HepG2 (cell line): ENCODE data around the gene COBL. TPM values are rescaled to one million over a fixed set of nuclear protein-coding genes. Genes with fewer than 3 reads are reported as not detected.

Experiments used
- ARID4A ChIP-seq: sonication (generic); formaldehyde crosslinking; IDR thresholded peaks from 2 replicates; pipeline ENCODE4 v1.5.0; 2020; ENCODE audit warnings: mild to moderate bottlenecking, missing genetic modification reagents, borderline replicate concordance
- CENPBD1 ChIP-seq: sonication (generic); formaldehyde crosslinking; IDR thresholded peaks from 2 replicates; pipeline ENCODE4 v1.8.0; 2022; ENCODE audit warnings: missing genetic modification reagents, low read depth, mild to moderate bottlenecking, borderline replicate concordance
- HNRNPUL1 ChIP-seq: fragments of 200-400 bp; formaldehyde crosslinking; IDR thresholded peaks from 2 replicates; pipeline ENCODE4 v1.6.1; 2017; ENCODE audit warnings: low read depth, mild to moderate bottlenecking, low read length, moderate library complexity
- MTA3 ChIP-seq: sonication (generic); formaldehyde crosslinking; IDR thresholded peaks from 2 replicates; pipeline ENCODE4 v1.4.0; 2020; ENCODE audit warnings: missing genetic modification reagents
- MTF1 ChIP-seq: sonication (generic); formaldehyde crosslinking; IDR thresholded peaks from 2 replicates; pipeline ENCODE4 v1.5.0; 2020; ENCODE audit warnings: missing genetic modification reagents
- PHF8 ChIP-seq: sonication (generic); formaldehyde crosslinking; IDR thresholded peaks from 2 replicates; pipeline ENCODE4 v1.5.0; 2020; ENCODE audit warnings: missing genetic modification reagents
- SNAPC2 ChIP-seq: sonication (generic); formaldehyde crosslinking; IDR thresholded peaks from 2 replicates; pipeline ENCODE4 v1.8.1; 2022; ENCODE audit warnings: mild to moderate bottlenecking, missing genetic modification reagents
- SRY ChIP-seq: sonication (generic); formaldehyde crosslinking; IDR thresholded peaks from 2 replicates; pipeline ENCODE4 v1.8.0; 2022; ENCODE audit warnings: mild to moderate bottlenecking, missing genetic modification reagents
- ZBTB21 ChIP-seq: sonication (generic); formaldehyde crosslinking; IDR thresholded peaks from 2 replicates; pipeline ENCODE4 v1.4.0; 2020; ENCODE audit warnings: missing genetic modification reagents
- ZFP62 ChIP-seq: sonication (generic); formaldehyde crosslinking; IDR thresholded peaks from 2 replicates; pipeline ENCODE4 v1.4.0; 2020; ENCODE audit warnings: missing genetic modification reagents
- ZNF275 ChIP-seq: sonication (generic); formaldehyde crosslinking; IDR thresholded peaks from 2 replicates; pipeline ENCODE4 v1.8.0; 2022; ENCODE audit warnings: missing genetic modification reagents, mild to moderate bottlenecking, inconsistent platforms, borderline replicate concordance
- ZNF281 ChIP-seq: sonication (generic); formaldehyde crosslinking; IDR thresholded peaks from 2 replicates; pipeline ENCODE4 v1.4.0; 2020; ENCODE audit warnings: missing genetic modification reagents, borderline replicate concordance
- ZNF367 ChIP-seq: sonication (generic); formaldehyde crosslinking; IDR thresholded peaks from 2 replicates; pipeline ENCODE4 v1.4.0; 2020; ENCODE audit warnings: missing genetic modification reagents, borderline replicate concordance
- ZNF567 ChIP-seq: sonication (generic); formaldehyde crosslinking; IDR thresholded peaks from 2 replicates; pipeline ENCODE4 v1.8.1; 2023; ENCODE audit warnings: mild to moderate bottlenecking, missing genetic modification reagents, borderline replicate concordance
- ZNF691 ChIP-seq: sonication (generic); formaldehyde crosslinking; IDR thresholded peaks from 2 replicates; pipeline ENCODE4 v1.4.0; 2020; ENCODE audit warnings: missing genetic modification reagents, low read depth, mild to moderate bottlenecking, borderline replicate concordance
- polyA plus RNA-seq, 8 experiments: library from polyadenylated mRNA; depleted of rRNA in 3 of 8; stranded (reverse) in 7 of 8; unstranded in 1 of 8; fragments of >200 nt; fragmentation: Illumina TruSeq in 4 of 8; extraction: Trizol in 4 of 8; gene quantifications; 2 replicates each; pipeline versions ENCODE4 v1.2.1 to v1.2.3, GENCODE V29; 2011 to 2016; ENCODE audit warnings: low read depth in 4 of 8, missing spikeins in 1 of 8, mixed read lengths in 1 of 8; ENCODE audit not compliant: insufficient read depth in 1 of 8
- total RNA-seq, 5 experiments: library from RNA; depleted of rRNA; stranded (reverse); fragments of >200 nt; fragmentation: Illumina TruSeq; extraction: Trizol; gene quantifications; 2 replicates each; pipeline ENCODE4 v1.2.3, GENCODE V29; 2016; ENCODE audit warnings: low read depth in 1 of 5
- TF ChIP-seq, protein P1 (sequence below): sonication (generic); formaldehyde crosslinking; IDR thresholded peaks from 2 replicates; pipeline ENCODE4; 2020; ENCODE audit warnings: missing genetic modification reagents, mild to moderate bottlenecking, borderline replicate concordance

Gene COBL
- total and polyA plus RNA-seq, 2 of the 13 experiments (the other 11 are each of a cell fraction or from before 2014, with no cell fraction given), result 3.8 to 4.9 TPM

DNA sequence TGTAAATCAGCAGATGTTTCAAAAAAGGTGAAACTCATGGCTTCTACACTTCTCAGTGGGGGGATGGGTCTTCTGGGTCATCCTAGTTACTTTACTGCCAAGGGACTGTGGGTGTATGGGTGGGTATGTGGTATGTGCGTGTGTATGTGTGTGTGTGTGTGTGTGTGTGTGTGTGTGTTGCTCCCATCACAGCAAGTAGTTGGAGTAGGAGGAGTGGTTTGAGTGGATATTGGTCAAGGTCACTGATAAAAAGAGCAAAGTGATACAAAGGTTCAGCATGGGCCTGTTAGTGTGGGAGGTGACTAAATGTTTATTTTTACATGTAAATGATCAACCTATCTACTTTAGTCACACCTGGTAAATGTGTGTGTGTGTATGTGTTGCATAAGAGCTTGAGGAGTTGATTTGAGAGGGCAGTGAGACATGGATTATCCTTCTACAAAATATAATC, 11.8 kb upstream of the COBL start (continued):
- peak; percentile 42; the same call in 1 of the 2 replicates for TF ChIP-seq ARID4A (CRISPR knock-in tag)
- TF ChIP-seq, protein P1, sequence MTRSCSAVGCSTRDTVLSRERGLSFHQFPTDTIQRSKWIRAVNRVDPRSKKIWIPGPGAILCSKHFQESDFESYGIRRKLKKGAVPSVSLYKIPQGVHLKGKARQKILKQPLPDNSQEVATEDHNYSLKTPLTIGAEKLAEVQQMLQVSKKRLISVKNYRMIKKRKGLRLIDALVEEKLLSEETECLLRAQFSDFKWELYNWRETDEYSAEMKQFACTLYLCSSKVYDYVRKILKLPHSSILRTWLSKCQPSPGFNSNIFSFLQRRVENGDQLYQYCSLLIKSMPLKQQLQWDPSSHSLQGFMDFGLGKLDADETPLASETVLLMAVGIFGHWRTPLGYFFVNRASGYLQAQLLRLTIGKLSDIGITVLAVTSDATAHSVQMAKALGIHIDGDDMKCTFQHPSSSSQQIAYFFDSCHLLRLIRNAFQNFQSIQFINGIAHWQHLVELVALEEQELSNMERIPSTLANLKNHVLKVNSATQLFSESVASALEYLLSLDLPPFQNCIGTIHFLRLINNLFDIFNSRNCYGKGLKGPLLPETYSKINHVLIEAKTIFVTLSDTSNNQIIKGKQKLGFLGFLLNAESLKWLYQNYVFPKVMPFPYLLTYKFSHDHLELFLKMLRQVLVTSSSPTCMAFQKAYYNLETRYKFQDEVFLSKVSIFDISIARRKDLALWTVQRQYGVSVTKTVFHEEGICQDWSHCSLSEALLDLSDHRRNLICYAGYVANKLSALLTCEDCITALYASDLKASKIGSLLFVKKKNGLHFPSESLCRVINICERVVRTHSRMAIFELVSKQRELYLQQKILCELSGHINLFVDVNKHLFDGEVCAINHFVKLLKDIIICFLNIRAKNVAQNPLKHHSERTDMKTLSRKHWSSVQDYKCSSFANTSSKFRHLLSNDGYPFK, result no peak
- no peak for TF ChIP-seq SNAPC2
- TF ChIP-seq ZNF281 (CRISPR knock-in tag), result peak; percentile 62; the same call in 1 of the 2 replicates
- no peak for TF ChIP-seq ZBTB21 (CRISPR knock-in tag)
- TF ChIP-seq ZNF567 (CRISPR knock-in tag), result no peak
- no peak for TF ChIP-seq MTF1 (CRISPR knock-in tag)
- TF ChIP-seq HNRNPUL1, result no peak
- TF ChIP-seq ZNF367 (CRISPR knock-in tag), result no peak
- no peak for TF ChIP-seq ZFP62
- TF ChIP-seq ZNF691 (CRISPR knock-in tag), result no peak
- no peak for TF ChIP-seq CENPBD1
- TF ChIP-seq SRY (CRISPR knock-in tag), result no peak
- TF ChIP-seq ZNF275, result no peak
- no peak for TF ChIP-seq MTA3 (CRISPR knock-in tag)
- TF ChIP-seq PHF8 (CRISPR knock-in tag), result no peak
